ENCODE data around the gene GALNTL6.

Gene GALNTL6

GRCh38 chr4:171846893-171847292 is 33.7 kb downstream of the GALNTL6 start:
- H3K4me1 ChIP-seq (ENCODE audit: insufficient read depth, low read length, poor library complexity, severe bottlenecking), result no peaks in the 10 kb centered on the region
- TF ChIP-seq, protein P1, sequence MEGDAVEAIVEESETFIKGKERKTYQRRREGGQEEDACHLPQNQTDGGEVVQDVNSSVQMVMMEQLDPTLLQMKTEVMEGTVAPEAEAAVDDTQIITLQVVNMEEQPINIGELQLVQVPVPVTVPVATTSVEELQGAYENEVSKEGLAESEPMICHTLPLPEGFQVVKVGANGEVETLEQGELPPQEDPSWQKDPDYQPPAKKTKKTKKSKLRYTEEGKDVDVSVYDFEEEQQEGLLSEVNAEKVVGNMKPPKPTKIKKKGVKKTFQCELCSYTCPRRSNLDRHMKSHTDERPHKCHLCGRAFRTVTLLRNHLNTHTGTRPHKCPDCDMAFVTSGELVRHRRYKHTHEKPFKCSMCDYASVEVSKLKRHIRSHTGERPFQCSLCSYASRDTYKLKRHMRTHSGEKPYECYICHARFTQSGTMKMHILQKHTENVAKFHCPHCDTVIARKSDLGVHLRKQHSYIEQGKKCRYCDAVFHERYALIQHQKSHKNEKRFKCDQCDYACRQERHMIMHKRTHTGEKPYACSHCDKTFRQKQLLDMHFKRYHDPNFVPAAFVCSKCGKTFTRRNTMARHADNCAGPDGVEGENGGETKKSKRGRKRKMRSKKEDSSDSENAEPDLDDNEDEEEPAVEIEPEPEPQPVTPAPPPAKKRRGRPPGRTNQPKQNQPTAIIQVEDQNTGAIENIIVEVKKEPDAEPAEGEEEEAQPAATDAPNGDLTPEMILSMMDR (conservative IDR thresholded peaks at IDR 0.05; ENCODE audit: low read length), result no peak
- TF ChIP-seq EZH2phosphoT487 (IDR thresholded peaks at IDR 0.05; ENCODE audit: borderline replicate concordance), result no peak

DNA sequence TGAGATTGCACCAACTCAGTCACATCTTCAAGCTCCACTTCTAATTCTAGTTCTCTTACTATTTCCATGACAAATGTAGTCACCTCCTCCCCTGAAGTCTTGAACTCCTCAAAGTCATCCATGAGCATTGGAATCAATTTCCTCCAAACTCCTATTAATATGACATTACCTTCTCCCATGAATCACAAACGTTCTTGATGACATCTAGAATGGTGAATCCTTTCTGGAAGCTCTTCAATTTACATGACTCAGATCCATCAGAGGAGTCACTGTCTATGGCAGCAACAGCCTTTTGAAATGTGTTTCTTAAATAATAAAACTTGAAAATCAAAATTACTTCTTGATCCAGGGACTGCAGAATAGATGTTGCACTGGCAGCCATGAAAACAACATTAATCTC is 34.5 kb downstream of the GALNTL6 start:
- no peak overlapping the region for H3K9ac ChIP-seq (ENCODE audit: low read depth, low read length, poor library complexity, severe bottlenecking)
- H2AFZ ChIP-seq (ENCODE audit: low read length), result no peak overlapping the region
- H3K9me3 ChIP-seq (ENCODE audit: insufficient read depth, low read depth, low read length), result no peaks in the 10 kb centered on the region
- no peaks in the 10 kb centered on the region for H4K20me1 ChIP-seq (ENCODE audit: insufficient read depth, low read length, poor library complexity, severe bottlenecking)
- H3K79me2 ChIP-seq (ENCODE audit: insufficient read depth, low read length), result no peaks in the 10 kb centered on the region
- no peak overlapping the region for H3K4me2 ChIP-seq (ENCODE audit: low read depth, low read length, poor library complexity, severe bottlenecking)
- H3K4me1 ChIP-seq (ENCODE audit: insufficient read depth, low read length, poor library complexity, severe bottlenecking), result no peaks in the 10 kb centered on the region
- no peak for TF ChIP-seq EZH2phosphoT487 (IDR thresholded peaks at IDR 0.05; ENCODE audit: borderline replicate concordance)
- TF ChIP-seq, protein P1 (conservative IDR thresholded peaks at IDR 0.05; ENCODE audit: low read length), result no peak
- H3K9me2 ChIP-seq (replicated peaks; ENCODE audit: low read depth, low read length), result no peaks in the 10 kb centered on the region
- no peak overlapping the region for H3K4me3 ChIP-seq (ENCODE audit: low read length, poor library complexity, severe bottlenecking)
- H3K27me3 ChIP-seq (ENCODE audit: insufficient read depth, low read length, poor library complexity, severe bottlenecking), result no peaks in the 10 kb centered on the region
- H3F3A ChIP-seq (ENCODE audit: low read depth), result no peaks in the 10 kb centered on the region
- H3K36me3 ChIP-seq (ENCODE audit: insufficient read depth, low read length), result no peaks in the 10 kb centered on the region

More at GRCh38 chr4:171846893-171847292, 33.7 kb downstream of the GALNTL6 start:
- Histone ChIP-seq H3F3A (ENCODE audit: low read depth) (no peaks in the 10 kb centered on the region), H3K27me3 (ENCODE audit: insufficient read depth, low read length, poor library complexity, severe bottlenecking) (no peaks in the 10 kb centered on the region), H4K20me1 (ENCODE audit: insufficient read depth, low read length, poor library complexity, severe bottlenecking) (no peaks in the 10 kb centered on the region), H3K4me2 (ENCODE audit: low read depth, low read length, poor library complexity, severe bottlenecking) (no peak overlapping the region), H3K9ac (ENCODE audit: low read depth, low read length, poor library complexity, severe bottlenecking) (no peak overlapping the region), H3K79me2 (ENCODE audit: insufficient read depth, low read length) (no peaks in the 10 kb centered on the region), H3K4me3 (ENCODE audit: low read length, poor library complexity, severe bottlenecking) (no peak overlapping the region), H3K9me2 (replicated peaks; ENCODE audit: low read depth, low read length) (no peaks in the 10 kb centered on the region), H3K36me3 (ENCODE audit: insufficient read depth, low read length) (no peaks in the 10 kb centered on the region), H3K9me3 (ENCODE audit: insufficient read depth, low read depth, low read length) (no peaks in the 10 kb centered on the region), H2AFZ (ENCODE audit: low read length) (no peak overlapping the region)

- no peak overlapping the region for H2AFZ ChIP-seq (ENCODE audit: low read length)
- H3F3A ChIP-seq (ENCODE audit: low read depth), result no peaks in the 10 kb centered on the region
- no peaks in the 10 kb centered on the region for H3K9me3 ChIP-seq (ENCODE audit: insufficient read depth, low read depth, low read length)
- H3K79me2 ChIP-seq (ENCODE audit: insufficient read depth, low read length), result no peaks in the 10 kb centered on the region
- H3K4me2 ChIP-seq (ENCODE audit: low read depth, low read length, poor library complexity, severe bottlenecking), result no peak overlapping the region
- H3K9ac ChIP-seq (ENCODE audit: low read depth, low read length, poor library complexity, severe bottlenecking), result no peak overlapping the region
- no peak for TF ChIP-seq EZH2phosphoT487 (IDR thresholded peaks at IDR 0.05; ENCODE audit: borderline replicate concordance)
- TF ChIP-seq, protein P1 (conservative IDR thresholded peaks at IDR 0.05; ENCODE audit: low read length), result no peak
- H3K4me3 ChIP-seq (ENCODE audit: low read length, poor library complexity, severe bottlenecking), result no peak overlapping the region
- no peaks in the 10 kb centered on the region for H4K20me1 ChIP-seq (ENCODE audit: insufficient read depth, low read length, poor library complexity, severe bottlenecking)
- no peaks in the 10 kb centered on the region for H3K27me3 ChIP-seq (ENCODE audit: insufficient read depth, low read length, poor library complexity, severe bottlenecking)
- no peaks in the 10 kb centered on the region for H3K36me3 ChIP-seq (ENCODE audit: insufficient read depth, low read length)
- no peaks in the 10 kb centered on the region for H3K9me2 ChIP-seq (replicated peaks; ENCODE audit: low read depth, low read length)
- no peaks in the 10 kb centered on the region for H3K4me1 ChIP-seq (ENCODE audit: insufficient read depth, low read length, poor library complexity, severe bottlenecking)
Measured at GRCh38 chr4:171849686-171850222, 36.5 kb downstream of the GALNTL6 start.
